Measurements from ENCODE around the gene IL15.

DNA sequence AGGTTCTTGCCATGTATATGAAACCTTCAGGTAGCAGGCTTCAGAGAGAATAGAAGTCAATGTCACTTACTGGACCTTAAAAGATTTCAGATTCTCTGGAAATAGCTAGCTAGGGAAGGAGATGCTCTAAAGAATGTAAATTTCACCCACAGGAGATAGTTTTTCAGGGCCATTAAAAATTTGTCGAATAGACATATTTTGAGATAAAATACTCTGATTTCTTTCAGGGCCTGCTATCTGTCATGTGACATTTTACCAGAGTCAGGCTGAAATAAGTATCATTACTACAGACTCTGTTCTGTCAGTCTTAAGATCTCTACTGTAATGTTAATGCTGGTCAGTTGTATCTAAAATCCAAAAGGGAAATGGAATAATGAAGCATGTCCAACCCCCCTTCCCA lies 15.7 kb upstream of the IL15 start:
- TF ChIP-seq, protein P1, sequence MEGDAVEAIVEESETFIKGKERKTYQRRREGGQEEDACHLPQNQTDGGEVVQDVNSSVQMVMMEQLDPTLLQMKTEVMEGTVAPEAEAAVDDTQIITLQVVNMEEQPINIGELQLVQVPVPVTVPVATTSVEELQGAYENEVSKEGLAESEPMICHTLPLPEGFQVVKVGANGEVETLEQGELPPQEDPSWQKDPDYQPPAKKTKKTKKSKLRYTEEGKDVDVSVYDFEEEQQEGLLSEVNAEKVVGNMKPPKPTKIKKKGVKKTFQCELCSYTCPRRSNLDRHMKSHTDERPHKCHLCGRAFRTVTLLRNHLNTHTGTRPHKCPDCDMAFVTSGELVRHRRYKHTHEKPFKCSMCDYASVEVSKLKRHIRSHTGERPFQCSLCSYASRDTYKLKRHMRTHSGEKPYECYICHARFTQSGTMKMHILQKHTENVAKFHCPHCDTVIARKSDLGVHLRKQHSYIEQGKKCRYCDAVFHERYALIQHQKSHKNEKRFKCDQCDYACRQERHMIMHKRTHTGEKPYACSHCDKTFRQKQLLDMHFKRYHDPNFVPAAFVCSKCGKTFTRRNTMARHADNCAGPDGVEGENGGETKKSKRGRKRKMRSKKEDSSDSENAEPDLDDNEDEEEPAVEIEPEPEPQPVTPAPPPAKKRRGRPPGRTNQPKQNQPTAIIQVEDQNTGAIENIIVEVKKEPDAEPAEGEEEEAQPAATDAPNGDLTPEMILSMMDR (IDR thresholded peaks at IDR 0.05), result no peak
- no peak for TF ChIP-seq POLR2AphosphoS5 (IDR thresholded peaks at IDR 0.05)
